HepG2 (cell line): Measurements from ENCODE around the gene AFAP1L2.

ENCODE experiments used
- POLR2A ChIP-seq, 2 experiments: IDR thresholded peaks; 2 replicates each; pipeline ENCODE4 v1.6.1; 2011; ENCODE audit warnings: low read depth in 2 of 2, low read length in 2 of 2, mild to moderate bottlenecking in 1 of 2, moderate library complexity in 1 of 2; ENCODE audit not compliant: insufficient read depth in 1 of 2
- POLR2AphosphoS5 ChIP-seq: IDR thresholded peaks from 2 replicates; pipeline ENCODE4 v1.6.1; 2012; ENCODE audit warnings: low read depth, low read length
- TOPORS ChIP-seq: sonication (generic); formaldehyde crosslinking; IDR thresholded peaks from 2 replicates; pipeline ENCODE4 v1.8.0; 2023; ENCODE audit warnings: mild to moderate bottlenecking, missing genetic modification reagents
- ZBTB20 ChIP-seq: sonication (generic); formaldehyde crosslinking; IDR thresholded peaks from 2 replicates; pipeline ENCODE4 v1.8.1; 2023; ENCODE audit warnings: missing genetic modification reagents, low read depth, mild to moderate bottlenecking, borderline replicate concordance
- TF ChIP-seq, protein P1 (sequence below): sonication (generic); formaldehyde crosslinking; IDR thresholded peaks from 2 replicates; pipeline ENCODE4 v1.5.0; 2020; ENCODE audit warnings: mild to moderate bottlenecking, missing genetic modification reagents, moderate library complexity

DNA sequence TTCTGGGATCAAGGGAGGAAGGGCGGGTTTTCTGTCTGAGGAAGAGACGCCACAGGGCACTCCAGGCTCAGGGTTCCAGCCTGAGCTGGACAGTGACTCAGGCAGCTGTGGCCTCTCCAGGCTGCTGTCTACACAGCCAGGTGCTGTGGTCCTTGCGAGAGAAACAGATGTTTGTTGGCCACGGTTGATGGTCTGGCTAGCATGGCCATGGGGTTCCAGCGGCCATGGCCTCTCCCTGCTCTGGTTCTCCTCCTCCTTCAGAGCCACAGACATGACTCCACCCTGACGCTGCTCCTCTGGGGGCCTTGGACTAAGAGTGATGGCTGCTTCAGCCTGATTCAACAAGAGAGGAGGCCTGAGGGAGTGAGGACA is 75.9 kb downstream of the AFAP1L2 start:
- TF ChIP-seq, protein P1, sequence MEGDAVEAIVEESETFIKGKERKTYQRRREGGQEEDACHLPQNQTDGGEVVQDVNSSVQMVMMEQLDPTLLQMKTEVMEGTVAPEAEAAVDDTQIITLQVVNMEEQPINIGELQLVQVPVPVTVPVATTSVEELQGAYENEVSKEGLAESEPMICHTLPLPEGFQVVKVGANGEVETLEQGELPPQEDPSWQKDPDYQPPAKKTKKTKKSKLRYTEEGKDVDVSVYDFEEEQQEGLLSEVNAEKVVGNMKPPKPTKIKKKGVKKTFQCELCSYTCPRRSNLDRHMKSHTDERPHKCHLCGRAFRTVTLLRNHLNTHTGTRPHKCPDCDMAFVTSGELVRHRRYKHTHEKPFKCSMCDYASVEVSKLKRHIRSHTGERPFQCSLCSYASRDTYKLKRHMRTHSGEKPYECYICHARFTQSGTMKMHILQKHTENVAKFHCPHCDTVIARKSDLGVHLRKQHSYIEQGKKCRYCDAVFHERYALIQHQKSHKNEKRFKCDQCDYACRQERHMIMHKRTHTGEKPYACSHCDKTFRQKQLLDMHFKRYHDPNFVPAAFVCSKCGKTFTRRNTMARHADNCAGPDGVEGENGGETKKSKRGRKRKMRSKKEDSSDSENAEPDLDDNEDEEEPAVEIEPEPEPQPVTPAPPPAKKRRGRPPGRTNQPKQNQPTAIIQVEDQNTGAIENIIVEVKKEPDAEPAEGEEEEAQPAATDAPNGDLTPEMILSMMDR (CRISPR knock-in tag) = no peak
- no peak for TF ChIP-seq POLR2A (IDR thresholded peaks at IDR 0.05; ENCODE audit: insufficient read depth in 1 of 2, low read depth in 2 of 2, low read length in 2 of 2)
- no peak for TF ChIP-seq TOPORS
- TF ChIP-seq ZBTB20 (CRISPR knock-in tag) = no peak
- TF ChIP-seq POLR2AphosphoS5 = no peak
